KG1 (cell line): Measurements from ENCODE around the gene SFTPA2.
"Not testable (repeated sequence)": the region's sequence is repeated elsewhere in the genome, so short reads cannot be mapped to it uniquely, and the experiment has no call there.

ENCODE experiments used
- DNase-seq: peaks from one replicate; lab custom pipeline; 2025; lab: John Stamatoyannopoulos, UW

The SFTPA2 gene

DNA sequence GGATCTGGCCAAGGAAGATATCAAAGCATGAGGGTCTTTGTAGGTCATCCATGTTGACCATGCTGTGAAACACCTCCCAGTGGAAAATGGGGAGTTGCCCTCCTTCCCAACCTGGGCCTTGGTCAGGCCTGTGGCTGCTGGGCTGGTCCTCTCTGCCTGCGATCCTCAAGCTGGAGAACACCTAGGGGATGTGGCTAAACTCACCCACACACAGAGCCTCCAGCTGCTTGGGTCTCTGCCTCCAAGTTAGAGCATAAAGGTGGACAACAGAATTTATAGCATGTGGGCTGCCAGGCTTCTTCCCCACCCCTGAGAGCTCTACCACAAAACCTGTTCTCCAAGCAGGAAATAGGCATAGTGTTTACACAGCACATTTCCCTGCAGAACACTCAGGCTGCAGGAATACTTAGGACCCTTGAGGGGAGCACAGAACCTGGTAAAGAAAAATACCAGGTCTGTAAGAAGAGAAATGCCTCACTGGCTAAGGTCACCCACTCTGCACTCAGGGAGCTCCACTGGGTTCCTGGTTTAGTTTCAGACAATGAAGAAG, at the start of gene SFTPA2:
Gene SFTPA2, minus strand, starts transcription at position 248 of the 550 bp plus-strand sequence. CDS start 924 bp downstream, outside the sequence.
- DNase-seq: no peak

DNA sequence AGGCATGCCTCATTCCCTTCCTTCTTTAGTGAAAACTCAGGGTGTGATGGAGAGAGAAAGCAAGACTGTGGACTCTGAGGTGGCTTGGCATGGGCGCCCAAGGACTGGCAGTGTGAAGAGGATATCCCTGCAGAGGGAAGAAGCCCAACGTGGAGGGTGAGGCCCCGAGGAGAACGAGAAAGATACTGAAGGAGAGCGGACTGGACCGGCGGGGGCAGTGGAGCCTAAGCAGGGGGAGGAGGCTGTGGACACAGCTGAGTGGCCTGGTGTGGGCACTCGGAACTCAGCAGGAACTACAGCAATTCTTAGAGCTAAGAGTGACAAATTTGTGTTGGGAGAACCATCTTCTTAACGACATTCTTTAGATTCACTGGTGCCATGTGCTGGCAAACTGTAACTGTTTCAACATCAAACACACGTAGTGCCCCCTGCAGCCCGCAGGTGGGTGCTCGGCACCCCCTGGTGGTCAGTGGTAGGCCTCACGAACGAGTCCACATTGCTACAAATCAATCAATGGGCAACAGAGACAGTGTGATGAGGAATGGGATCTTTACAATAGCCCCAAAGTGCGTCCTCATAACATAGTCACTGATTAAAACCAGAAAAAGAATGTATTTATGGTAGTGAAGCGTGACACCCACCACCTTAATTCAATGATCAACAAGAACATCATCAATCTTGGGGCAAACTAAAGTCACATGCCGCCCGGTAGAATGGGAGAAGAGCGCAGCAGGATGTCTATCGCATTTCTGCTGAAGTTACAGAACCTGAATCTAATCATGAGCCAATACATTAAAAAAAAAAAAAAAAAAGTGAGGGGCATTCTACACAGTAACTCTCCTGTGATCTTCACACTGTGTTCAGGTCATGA, 48.5 kb upstream of the SFTPA2 start:
- DNase-seq: no peak

DNA sequence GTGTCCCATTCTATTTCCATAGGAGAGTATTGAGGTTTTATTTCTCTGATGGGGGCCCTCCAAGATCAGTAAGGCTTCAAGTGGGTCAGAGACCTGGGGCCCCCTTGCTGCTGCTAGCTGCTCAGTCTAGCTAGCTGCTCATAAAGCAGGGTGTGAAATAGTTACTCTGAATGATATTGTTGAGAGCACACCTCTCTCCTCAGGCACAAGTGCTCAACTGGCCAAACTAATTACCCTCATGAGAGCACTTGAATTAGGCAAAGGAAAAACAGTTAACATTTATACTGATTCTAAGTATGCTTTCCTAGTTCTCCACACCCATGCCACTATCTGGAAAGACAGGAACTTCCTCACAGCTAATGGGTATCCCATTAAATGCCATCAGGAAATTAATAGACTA, 45.1 kb upstream of the SFTPA2 start:
- no peak for DNase-seq

DNA sequence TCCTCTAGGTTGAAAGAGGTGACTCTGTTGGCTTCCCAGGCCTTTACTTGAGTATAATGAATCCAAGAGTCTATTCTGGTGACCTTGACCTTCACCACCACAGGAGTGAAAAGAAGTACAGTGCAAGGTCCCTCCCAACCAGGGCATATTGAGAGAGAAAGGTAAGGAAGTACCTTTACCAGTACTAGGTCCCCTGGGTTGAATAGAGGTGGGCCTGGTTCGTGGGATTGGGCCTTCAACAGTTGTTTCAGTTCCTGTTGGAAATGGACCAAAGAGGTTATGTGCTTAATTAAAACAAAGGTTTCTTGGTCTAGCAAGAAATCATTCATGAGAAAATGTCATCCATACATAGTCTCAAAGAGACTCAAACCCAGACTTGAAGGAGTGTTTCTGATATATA, 44.1 kb upstream of the SFTPA2 start:
- no peak for DNase-seq

DNA sequence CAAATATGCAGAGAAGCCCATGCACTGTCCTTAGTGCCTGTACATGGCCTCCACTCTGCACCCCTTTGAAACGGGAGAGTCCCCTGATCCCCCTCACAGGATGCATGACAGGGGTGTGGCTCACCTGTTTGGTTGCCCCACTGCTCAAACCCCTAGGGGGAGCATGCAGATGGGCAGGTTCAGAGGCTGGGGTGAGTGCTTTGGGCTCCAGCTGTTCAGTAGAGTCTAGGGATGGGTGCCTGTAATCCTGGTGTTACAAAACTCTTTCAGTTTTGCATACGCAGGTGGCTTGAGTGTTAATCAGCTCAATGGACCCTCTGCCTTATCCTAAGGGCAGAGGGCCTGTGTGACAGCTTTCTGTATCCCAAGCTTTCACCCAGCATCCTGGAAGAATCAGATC, 42.7 kb upstream of the SFTPA2 start:
- no peak for DNase-seq

DNA sequence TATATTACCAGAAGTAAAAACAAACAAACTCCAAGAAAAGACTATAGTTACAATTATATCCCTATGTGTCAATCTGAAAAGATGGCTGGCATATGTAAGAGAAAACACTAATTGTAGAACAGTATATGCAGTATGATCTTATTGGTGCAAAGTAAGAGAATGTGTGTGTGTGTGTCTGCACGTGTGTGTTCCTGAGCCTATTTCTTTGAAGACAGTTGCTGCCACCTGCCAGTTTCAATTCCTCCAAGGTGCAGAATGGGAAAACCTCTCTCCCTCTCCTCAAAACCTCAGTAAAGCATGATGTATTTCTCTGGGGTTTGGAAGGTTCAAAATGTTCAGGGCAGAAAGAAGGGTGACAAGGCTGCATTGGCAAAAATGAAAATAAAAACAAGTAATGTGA, 41.7 kb upstream of the SFTPA2 start:
- DNase-seq: no peak

DNA sequence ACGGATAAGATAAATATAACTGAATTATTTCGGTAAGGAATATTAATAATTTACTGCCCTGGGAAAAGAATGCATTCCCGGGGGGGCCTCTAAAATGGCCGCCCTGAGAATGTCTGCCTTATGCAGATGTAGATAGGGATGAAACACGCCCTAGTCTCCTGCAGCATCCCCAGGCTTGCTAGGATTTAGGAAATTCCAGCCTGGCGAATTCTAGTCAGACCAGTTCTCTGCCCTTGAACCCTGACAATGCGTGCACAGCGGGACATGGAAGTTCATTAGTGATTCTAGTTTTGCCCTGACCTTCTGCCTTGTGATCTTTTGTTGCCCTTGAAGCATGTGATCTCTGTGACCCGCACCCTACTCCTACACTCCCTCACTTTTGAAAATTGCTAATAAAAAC, 39.4 kb upstream of the SFTPA2 start:
- not testable (repeated sequence) for DNase-seq

- no peak for DNase-seq
Observed at GRCh38 chr10:79595510-79595909, 35.3 kb upstream of the SFTPA2 start.

DNA sequence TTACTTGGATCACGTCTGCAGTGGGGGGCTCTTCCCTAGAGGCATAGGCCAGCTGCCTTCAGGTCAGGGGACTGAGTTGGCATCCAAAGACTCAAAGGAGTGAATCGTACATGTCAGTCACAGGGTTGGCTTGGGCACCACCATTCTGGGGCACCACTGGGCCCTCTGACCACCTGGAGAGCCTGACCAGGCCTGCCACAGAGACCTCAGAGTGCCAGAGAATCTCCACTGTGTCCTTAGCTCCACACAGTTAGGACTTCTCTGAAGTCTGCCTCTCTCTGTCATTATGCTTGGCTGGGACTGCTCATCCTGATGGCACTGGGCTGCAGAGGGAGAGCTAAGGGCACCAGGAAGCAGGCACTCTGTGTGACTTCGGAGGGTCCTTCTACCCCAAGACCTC, 34.4 kb upstream of the SFTPA2 start:
- DNase-seq: not testable (repeated sequence)

- no peak for DNase-seq
Observed at GRCh38 chr10:79593377-79593776, 33.2 kb upstream of the SFTPA2 start.

DNA sequence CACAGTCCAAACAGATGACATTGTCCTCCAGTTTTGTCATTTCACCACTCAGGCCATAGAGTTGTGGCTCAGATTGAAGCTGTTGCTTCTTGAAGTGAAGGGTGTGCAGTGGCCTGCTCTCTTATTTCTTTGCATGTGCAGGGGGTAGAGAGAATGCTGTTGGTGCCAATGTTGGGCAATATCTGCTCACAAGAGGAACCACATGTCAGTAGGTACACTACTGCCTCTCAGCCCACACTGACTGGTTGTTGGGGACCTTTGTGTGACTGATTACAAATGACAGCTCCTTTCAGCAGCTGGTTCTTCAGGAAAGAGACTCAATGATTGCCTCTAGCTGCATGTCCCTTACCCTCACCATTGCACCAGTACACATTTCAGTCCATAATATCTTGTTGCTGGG, 28.6 kb upstream of the SFTPA2 start:
- no peak for DNase-seq

DNA sequence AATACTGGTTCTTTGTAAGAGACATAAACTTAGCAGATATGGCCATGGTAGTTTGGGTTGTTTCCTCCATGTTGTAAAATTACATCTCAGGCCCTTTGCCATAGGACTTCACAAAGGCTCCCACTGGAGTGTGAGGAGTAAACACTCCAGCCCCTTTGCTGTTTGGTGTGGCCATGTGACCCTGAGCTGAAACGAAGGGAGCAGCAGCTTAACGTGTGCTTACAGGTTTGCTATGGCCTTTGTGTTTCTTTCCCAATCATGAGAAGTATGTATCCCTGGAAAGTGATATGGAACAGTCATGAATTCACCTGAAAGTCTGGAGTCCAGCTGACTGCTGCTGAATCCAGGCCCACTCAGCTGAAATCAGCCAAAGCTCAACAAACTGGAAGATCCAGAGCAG, 26.7 kb upstream of the SFTPA2 start:
- DNase-seq: no peak

GRCh38 chr10:79585870-79586527, 25.8 kb upstream of the SFTPA2 start:
- DNase-seq: no peak

- no peak for DNase-seq
Observed at GRCh38 chr10:79583488-79584024, 23.3 kb upstream of the SFTPA2 start.

- not testable (repeated sequence) for DNase-seq
Observed at GRCh38 chr10:79582954-79583353, 22.7 kb upstream of the SFTPA2 start.

GRCh38 chr10:79582096-79582495, 21.9 kb upstream of the SFTPA2 start:
- no peak for DNase-seq

DNA sequence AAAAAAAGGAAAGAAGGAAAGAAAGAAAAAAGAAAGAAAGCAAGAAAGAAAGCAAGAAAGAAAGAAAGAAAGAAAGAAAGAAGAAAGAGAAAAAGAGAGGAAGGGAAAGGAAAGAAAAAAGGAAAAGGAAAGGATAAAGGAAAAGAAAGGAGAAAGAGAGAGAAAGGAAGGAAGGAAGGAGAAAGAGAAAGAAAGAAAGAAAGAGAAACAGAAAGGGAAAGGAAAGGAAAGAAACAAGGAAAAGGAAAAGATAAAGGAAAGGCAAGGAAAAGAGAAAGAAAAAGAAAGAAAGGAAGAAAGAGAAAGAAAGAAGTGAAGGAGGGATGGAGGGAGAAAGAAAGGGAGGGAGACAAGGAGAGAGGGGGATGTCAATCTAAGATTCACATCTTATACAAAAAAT, 20.8 kb upstream of the SFTPA2 start:
- no peak for DNase-seq

- no peak for DNase-seq
Observed at GRCh38 chr10:79579361-79579760, 19.2 kb upstream of the SFTPA2 start.

DNA sequence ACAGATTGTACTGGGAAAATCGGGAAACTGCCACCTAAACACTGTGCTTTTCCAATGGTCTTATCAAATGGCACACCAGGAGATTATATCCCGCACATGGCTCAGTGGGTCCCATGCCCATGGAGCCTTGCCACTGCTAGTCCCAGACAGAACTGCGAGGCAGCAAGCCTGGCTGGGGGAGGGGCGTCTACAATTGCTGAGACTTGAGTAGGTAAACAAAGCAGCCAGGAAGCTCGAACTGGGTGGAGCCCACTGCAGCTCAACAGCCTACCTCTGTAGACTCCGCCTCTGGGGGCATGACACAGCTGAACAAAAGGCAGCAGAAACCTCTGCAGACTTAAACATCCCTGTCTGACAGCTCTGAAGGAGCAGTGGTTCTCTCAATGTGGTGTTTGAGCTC, 10.4 kb upstream of the SFTPA2 start:
- not testable (repeated sequence) for DNase-seq

GRCh38 chr10:79563426-79563825, 3.2 kb upstream of the SFTPA2 start:
- no peak for DNase-seq

DNA sequence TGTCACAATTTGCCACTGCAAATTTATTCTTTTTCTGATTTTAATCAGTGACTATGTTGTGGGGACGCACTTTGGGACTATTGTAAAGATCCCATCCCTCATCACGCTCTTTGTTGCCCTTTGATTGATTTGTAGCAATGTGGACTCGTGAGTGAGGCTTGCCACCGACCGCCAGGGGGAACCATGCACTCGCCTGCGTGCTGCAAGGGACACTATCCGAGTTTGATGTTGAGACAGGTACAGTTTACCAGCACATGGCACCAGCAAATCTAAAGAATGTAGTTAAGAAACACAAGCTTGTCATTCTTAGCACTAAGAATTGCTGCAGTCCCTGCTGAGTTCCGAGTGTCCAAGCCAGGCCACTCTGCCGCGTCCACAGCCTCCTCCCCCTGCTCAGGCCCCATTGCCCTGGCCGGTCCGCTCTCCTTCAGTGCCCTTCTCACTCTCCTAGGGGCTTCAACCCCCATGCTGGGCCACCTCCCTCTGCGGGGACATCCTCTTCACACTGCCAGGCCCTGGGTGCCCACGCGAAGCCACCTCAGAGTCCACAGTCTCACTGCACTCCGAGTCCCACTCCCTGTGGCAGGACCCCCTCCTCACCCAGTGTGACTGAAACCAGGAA, 2.0 kb upstream of the SFTPA2 start:
- peak; percentile 41 for DNase-seq

DNA sequence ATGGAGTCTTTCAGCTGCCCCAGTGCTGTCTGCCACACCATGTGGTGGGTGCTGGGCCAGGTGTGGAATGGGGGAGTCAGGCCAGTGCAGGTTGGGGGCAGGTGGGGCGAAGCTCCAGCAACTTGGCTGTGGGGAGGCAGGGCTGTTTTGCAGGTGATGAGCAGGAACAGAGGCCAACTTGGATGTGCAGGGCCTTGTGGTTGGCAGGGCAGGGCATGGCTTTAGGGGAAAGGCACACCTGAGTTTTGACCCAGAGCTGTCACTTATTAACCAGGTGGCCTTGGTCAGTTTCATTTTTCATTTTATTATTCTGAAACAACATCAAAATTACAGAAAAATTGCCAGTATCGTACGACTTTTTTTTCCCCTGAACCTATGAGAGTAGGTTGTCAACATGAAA, 1.1 kb upstream of the SFTPA2 start:
- no peak for DNase-seq
